Cerebellar nuclear complex (tissue), 1 donor: Measurements from ENCODE around the gene PTPRD.

Experiments
- DNase-seq, 2 experiments: peaks; one replicate each; lab custom pipeline; 2025; lab: John Stamatoyannopoulos, UW

Gene PTPRD

GRCh38 chr9:8772302-8772701 lies 1840.5 kb downstream of the PTPRD start:
- DNase-seq = no peak

GRCh38 chr9:8769153-8769552 lies 1843.6 kb downstream of the PTPRD start:
- DNase-seq = no peak

GRCh38 chr9:8766096-8766495 lies 1846.7 kb downstream of the PTPRD start:
- no peak for DNase-seq

- no peak for DNase-seq
Observed at GRCh38 chr9:8764051-8764450, 1848.8 kb downstream of the PTPRD start.

GRCh38 chr9:8762479-8763085 lies 1850.2 kb downstream of the PTPRD start:
- DNase-seq = no peak

- no peak for DNase-seq
Observed at GRCh38 chr9:8760000-8760767, 1852.6 kb downstream of the PTPRD start.

GRCh38 chr9:8757881-8758280 lies 1854.9 kb downstream of the PTPRD start:
- DNase-seq = no peak

GRCh38 chr9:8754751-8755150 lies 1858.1 kb downstream of the PTPRD start:
- DNase-seq = no peak

GRCh38 chr9:8751406-8751930 lies 1861.3 kb downstream of the PTPRD start:
- DNase-seq = no peak

- DNase-seq = no peak
Observed at GRCh38 chr9:8750639-8751051, 1862.2 kb downstream of the PTPRD start.

GRCh38 chr9:8745347-8745746 lies 1867.5 kb downstream of the PTPRD start:
- no peak for DNase-seq

GRCh38 chr9:8738945-8739344 lies 1873.9 kb downstream of the PTPRD start:
- DNase-seq = no peak

- DNase-seq = peak; percentile 41 to 62
Observed at GRCh38 chr9:8736805-8737204, 1876.0 kb downstream of the PTPRD start.

- DNase-seq = no peak
Observed at GRCh38 chr9:8734760-8735159, 1878.0 kb downstream of the PTPRD start.

GRCh38 chr9:8733131-8733954 lies 1879.5 kb downstream of the PTPRD start:
- DNase-seq = peak; percentile 55 to 68

- DNase-seq = peak in 1 of 2 experiments; percentile 20
Observed at GRCh38 chr9:8732367-8733075, 1880.3 kb downstream of the PTPRD start.

- no peak for DNase-seq
Observed at GRCh38 chr9:8730618-8731017, 1882.2 kb downstream of the PTPRD start.

- no peak for DNase-seq
Observed at GRCh38 chr9:8728910-8729309, 1883.9 kb downstream of the PTPRD start.

- no peak for DNase-seq
Observed at GRCh38 chr9:8727191-8727590, 1885.6 kb downstream of the PTPRD start.

- no peak for DNase-seq
Observed at GRCh38 chr9:8726692-8727091, 1886.1 kb downstream of the PTPRD start.

GRCh38 chr9:8725635-8726034 lies 1887.2 kb downstream of the PTPRD start:
- DNase-seq = no peak
